Endodermal cell (in vitro differentiated cells): ENCODE data around the gene EXOC1. TPM values are rescaled to one million over a fixed set of nuclear protein-coding genes. Genes with fewer than 3 reads are reported as not detected.

Source experiments
- DNase-seq: peaks from one replicate; pipeline ENCODE4 v3.0.0-alpha.2; 2017
- H3K27ac ChIP-seq: 2 replicates; pipeline ENCODE4 v1.5.1; 2013; ENCODE audit warnings: mild to moderate bottlenecking, low read depth, low read length, moderate library complexity
- H3K27me3 ChIP-seq: 2 replicates; pipeline ENCODE4 v1.6.1; 2013; ENCODE audit warnings: mild to moderate bottlenecking, low read length, moderate library complexity; ENCODE audit not compliant: insufficient read depth, control insufficient read depth, poor library complexity, severe bottlenecking
- H3K36me3 ChIP-seq: 2 replicates; pipeline ENCODE4 v1.7.0; 2013; ENCODE audit warnings: mild to moderate bottlenecking, low read length, moderate library complexity; ENCODE audit not compliant: control insufficient read depth, insufficient read depth
- H3K4me1 ChIP-seq: one replicate; pipeline ENCODE4 v1.7.0; 2013; ENCODE audit warnings: low read length; ENCODE audit not compliant: control insufficient read depth, insufficient read depth
- H3K4me3 ChIP-seq: 2 replicates; pipeline ENCODE4 v1.5.1; 2013; ENCODE audit warnings: mild to moderate bottlenecking, low read length, moderate library complexity
- H3K9ac ChIP-seq: 2 replicates; pipeline ENCODE4 v1.6.1; 2013; ENCODE audit warnings: mild to moderate bottlenecking, low read length, moderate library complexity; ENCODE audit not compliant: poor library complexity, severe bottlenecking; ENCODE audit errors: extremely low read depth
- H3K9me3 ChIP-seq: 2 replicates; pipeline ENCODE4 v1.6.1; 2013; ENCODE audit warnings: mild to moderate bottlenecking, low read length, moderate library complexity; ENCODE audit not compliant: control insufficient read depth
- H3K27ac Mint-ChIP-seq: 2 replicates; pipeline ENCODE4 v1.8.0; 2020; ENCODE audit warnings: mixed read lengths
- H3K27me3 Mint-ChIP-seq: 2 replicates; pipeline ENCODE4 v1.8.0; 2021; ENCODE audit warnings: mild to moderate bottlenecking, mixed read lengths; ENCODE audit not compliant: insufficient read depth
- H3K36me3 Mint-ChIP-seq: 2 replicates; pipeline ENCODE4 v1.8.0; 2020; ENCODE audit warnings: low read depth, mixed read lengths
- H3K4me1 Mint-ChIP-seq: 2 replicates; pipeline ENCODE4 v1.8.0; 2020; ENCODE audit warnings: mixed read lengths
- H3K4me3 Mint-ChIP-seq: 2 replicates; pipeline ENCODE4 v1.8.0; 2020; ENCODE audit warnings: mild to moderate bottlenecking, moderate library complexity, mixed read lengths
- H3K9me3 Mint-ChIP-seq: 2 replicates; pipeline ENCODE4 v1.8.0; 2020; ENCODE audit warnings: mild to moderate bottlenecking, mixed read lengths
- WGBS, 2 experiments: methylation state at CpG; one replicate each; pipeline versions ENCODE4 v1.1.5 to v1.1.7; 2013; ENCODE audit warnings: missing lambda C conversion rate in 2 of 2, mixed read lengths in 1 of 2; ENCODE audit not compliant: insufficient coverage in 1 of 2, insufficient read length in 1 of 2; 5-methylcytosine and 5-hydroxymethylcytosine counted together
- total RNA-seq, 2 donors: library from RNA; stranded (reverse); fragmentation: NEBNext Ultra II Directional in 1 of 2; extraction: Animal tissue kit (Norgen Biotek cat#: 25700) in 1 of 2; gene quantifications; 2 replicates in 1 of 2; 3 replicates in 1 of 2; pipeline ENCODE4 v1.2.1, GENCODE V29; 2021
- TF ChIP-seq, protein P1 (sequence below): fragments of 200-600 bp; sonication (generic); conservative IDR thresholded peaks from 2 replicates; pipeline ENCODE4 v1.5.0; 2021; ENCODE audit warnings: antibody characterized with exemption, mild to moderate bottlenecking

The EXOC1 gene
- total RNA-seq, 2 donors from 2014 or later = 26.5 to 26.9 TPM

DNA sequence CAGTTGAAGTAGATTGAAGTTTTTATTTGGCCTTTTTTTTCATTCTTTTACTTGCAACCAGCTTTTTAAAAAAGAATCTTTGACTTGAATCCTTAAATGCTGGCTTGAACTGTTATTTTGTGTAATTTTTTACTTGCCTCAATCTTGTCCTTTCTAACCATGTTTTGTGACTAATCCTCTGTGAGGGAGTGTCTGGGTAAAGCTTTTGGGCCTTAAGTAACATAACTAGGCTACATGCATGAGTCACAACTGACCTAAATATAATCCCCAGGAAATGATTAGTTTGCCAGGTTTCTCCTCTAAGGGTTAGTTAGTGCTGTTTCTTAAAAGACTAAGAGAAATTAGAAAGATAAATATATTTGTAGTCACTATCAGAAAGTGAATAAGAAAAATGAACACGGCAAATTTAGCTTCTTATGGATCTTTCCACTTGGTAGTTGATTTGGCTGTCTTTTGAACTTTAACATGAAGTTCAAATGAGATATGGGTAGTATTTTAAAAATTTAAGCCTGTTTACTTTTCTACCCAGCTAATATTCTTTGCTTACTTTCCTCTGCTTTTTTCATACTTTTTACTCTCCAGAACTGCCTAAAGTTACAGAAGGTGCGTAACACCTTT is 13.0 kb downstream of the EXOC1 start:
- no peak for DNase-seq
- no peak overlapping the region for H3K4me3 ChIP-seq
- H3K27ac Mint-ChIP-seq = peak overlapping the region; percentile 14
- no peaks in the 10 kb centered on the region for H3K4me1 ChIP-seq
- peaks cover 57% of the 10 kb centered on the region for H3K36me3 ChIP-seq
- no peak overlapping the region for H3K9ac ChIP-seq
- H3K4me3 Mint-ChIP-seq = no peak overlapping the region
- TF ChIP-seq, protein P1, sequence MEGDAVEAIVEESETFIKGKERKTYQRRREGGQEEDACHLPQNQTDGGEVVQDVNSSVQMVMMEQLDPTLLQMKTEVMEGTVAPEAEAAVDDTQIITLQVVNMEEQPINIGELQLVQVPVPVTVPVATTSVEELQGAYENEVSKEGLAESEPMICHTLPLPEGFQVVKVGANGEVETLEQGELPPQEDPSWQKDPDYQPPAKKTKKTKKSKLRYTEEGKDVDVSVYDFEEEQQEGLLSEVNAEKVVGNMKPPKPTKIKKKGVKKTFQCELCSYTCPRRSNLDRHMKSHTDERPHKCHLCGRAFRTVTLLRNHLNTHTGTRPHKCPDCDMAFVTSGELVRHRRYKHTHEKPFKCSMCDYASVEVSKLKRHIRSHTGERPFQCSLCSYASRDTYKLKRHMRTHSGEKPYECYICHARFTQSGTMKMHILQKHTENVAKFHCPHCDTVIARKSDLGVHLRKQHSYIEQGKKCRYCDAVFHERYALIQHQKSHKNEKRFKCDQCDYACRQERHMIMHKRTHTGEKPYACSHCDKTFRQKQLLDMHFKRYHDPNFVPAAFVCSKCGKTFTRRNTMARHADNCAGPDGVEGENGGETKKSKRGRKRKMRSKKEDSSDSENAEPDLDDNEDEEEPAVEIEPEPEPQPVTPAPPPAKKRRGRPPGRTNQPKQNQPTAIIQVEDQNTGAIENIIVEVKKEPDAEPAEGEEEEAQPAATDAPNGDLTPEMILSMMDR = no peak
- WGBS, 2 experiments = 80 to 94% methylated on average over 1 to 2 of the region's 2 CpGs
- no peaks in the 10 kb centered on the region for H3K27me3 Mint-ChIP-seq
- peaks cover 31% of the 10 kb centered on the region for H3K36me3 Mint-ChIP-seq
- no peaks in the 10 kb centered on the region for H3K9me3 Mint-ChIP-seq
- H3K4me1 Mint-ChIP-seq = no peaks in the 10 kb centered on the region
- H3K9me3 ChIP-seq = no peaks in the 10 kb centered on the region
- no peak overlapping the region for H3K27ac ChIP-seq
- H3K27me3 ChIP-seq = no peaks in the 10 kb centered on the region

DNA sequence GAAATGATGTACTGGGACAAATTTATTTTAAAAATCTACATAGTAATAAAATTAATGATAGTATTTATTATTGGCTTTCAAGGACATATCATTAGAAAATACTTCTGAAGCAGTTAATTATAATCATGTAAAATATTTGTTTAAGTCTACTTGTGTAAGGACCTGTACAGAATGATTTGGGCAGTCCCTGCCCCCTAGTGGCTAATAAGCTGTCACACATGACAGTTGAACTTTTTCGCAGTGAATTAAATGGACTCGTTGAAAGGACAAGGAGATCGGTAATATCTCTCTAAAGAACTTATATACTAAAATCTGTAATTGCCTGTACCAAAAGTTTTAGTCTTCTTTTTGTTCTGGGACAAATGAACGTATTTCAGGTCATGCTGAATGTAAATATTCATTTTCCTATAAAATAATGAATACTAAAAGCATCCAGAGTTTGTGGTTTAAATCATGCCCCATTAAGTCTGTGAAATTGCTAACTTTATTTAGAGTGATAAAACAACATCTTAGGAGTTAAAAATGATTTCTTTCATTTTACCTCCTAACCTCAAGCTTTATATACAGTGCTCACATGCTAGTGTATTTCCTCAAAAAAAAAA is 13.6 kb downstream of the EXOC1 start:
- no peak overlapping the region for H3K4me3 Mint-ChIP-seq
- Histone ChIP-seq H3K9me3 (no peaks in the 10 kb centered on the region), H3K27me3 (no peaks in the 10 kb centered on the region), H3K36me3 (peaks cover 57% of the 10 kb centered on the region), H3K27ac (no peak overlapping the region), H3K4me3 (no peak overlapping the region), H3K9ac (no peak overlapping the region), H3K4me1 (no peaks in the 10 kb centered on the region)
- 62 to 80% methylated on average over 1 to 3 of the region's 4 CpGs for WGBS, 2 experiments
- no peaks in the 10 kb centered on the region for H3K27me3 Mint-ChIP-seq
- no peak overlapping the region for H3K27ac Mint-ChIP-seq
- no peaks in the 10 kb centered on the region for H3K4me1 Mint-ChIP-seq
- H3K36me3 Mint-ChIP-seq = peaks cover 32% of the 10 kb centered on the region
- TF ChIP-seq, protein P1 = peak; percentile 98
- no peaks in the 10 kb centered on the region for H3K9me3 Mint-ChIP-seq
- no peak for DNase-seq

- peaks cover 33% of the 10 kb centered on the region for H3K36me3 Mint-ChIP-seq
- no peaks in the 10 kb centered on the region for H3K27me3 Mint-ChIP-seq
- 94% methylated on average over 1 of the region's 1 CpG; no CpG with 5 or more reads in 1 of the 2 experiments for WGBS, 2 experiments
- TF ChIP-seq, protein P1 = no peak
- no peak for DNase-seq
- H3K4me1 Mint-ChIP-seq = no peaks in the 10 kb centered on the region
- no peaks in the 10 kb centered on the region for H3K4me1 ChIP-seq
- no peaks in the 10 kb centered on the region for H3K9me3 Mint-ChIP-seq
- no peak overlapping the region for H3K27ac Mint-ChIP-seq
- H3K4me3 Mint-ChIP-seq = no peak overlapping the region
- H3K9me3 ChIP-seq = no peaks in the 10 kb centered on the region
- H3K27me3 ChIP-seq = no peaks in the 10 kb centered on the region
- no peak overlapping the region for H3K4me3 ChIP-seq
- H3K36me3 ChIP-seq = peaks cover 56% of the 10 kb centered on the region
- no peak overlapping the region for H3K27ac ChIP-seq
- no peak overlapping the region for H3K9ac ChIP-seq
These were observed 15.2 kb downstream of the EXOC1 start for GRCh38 chr4:55868581-55869090.
